AG10803 (cell line): ENCODE results near the gene KCNK7.
A peak's percentile ranks its signal among the peaks of the same experiment; 100 is the strongest.

Source experiments
- DNase-seq: peaks from one replicate; pipeline ENCODE4 v3.0.0; 2010; ENCODE audit warnings: low read depth
- H3K4me3 ChIP-seq: 2 replicates; pipeline ENCODE4 v1.5.1; 2011; ENCODE audit warnings: mild to moderate bottlenecking, low read length, control low read depth
- CTCF ChIP-seq: conservative IDR thresholded peaks from 2 replicates; pipeline ENCODE4 v1.5.1; 2011; ENCODE audit warnings: mild to moderate bottlenecking, low read length, control low read depth, inconsistent platforms

KCNK7 gene

GRCh38 chr11:65574811-65575567 lies 20.6 kb downstream of the KCNK7 start:
- no peak for DNase-seq

GRCh38 chr11:65574109-65574810 lies 21.3 kb downstream of the KCNK7 start:
- peak; percentile 94 for DNase-seq
- peak; percentile 54 for TF ChIP-seq CTCF
- H3K4me3 ChIP-seq = peak overlapping the region; percentile 96

More at GRCh38 chr11:65574811-65575567, 20.6 kb downstream of the KCNK7 start:
- peak overlapping the region; percentile 63 for H3K4me3 ChIP-seq
- no peak for TF ChIP-seq CTCF

- no peak for TF ChIP-seq CTCF
- DNase-seq = no peak
- peak overlapping the region; percentile 96 for H3K4me3 ChIP-seq
Measured at GRCh38 chr11:65573391-65574079, 22.1 kb downstream of the KCNK7 start.

GRCh38 chr11:65572356-65573051 lies 23.1 kb downstream of the KCNK7 start, which contains the start of gene FAM89B:
FAM89B (plus strand) TSS chr11:65572538; CDS start chr11:65572670, 132 bp downstream.
- peak; percentile 80 for DNase-seq
- H3K4me3 ChIP-seq = peak within 1 kb of the TSS; percentile 96
- TF ChIP-seq CTCF = no peak

GRCh38 chr11:65571940-65572339 lies 23.7 kb downstream of the KCNK7 start:
- TF ChIP-seq CTCF = peak; percentile 40
- H3K4me3 ChIP-seq = peak overlapping the region; percentile 96
- DNase-seq = no peak

- peak overlapping the region; percentile 96 for H3K4me3 ChIP-seq
- no peak for DNase-seq
- TF ChIP-seq CTCF = no peak
Measured at GRCh38 chr11:65571420-65571819, 24.2 kb downstream of the KCNK7 start.
